Measurements from ENCODE around the gene GRIK4. TPM values are rescaled to one million over a fixed set of nuclear protein-coding genes. Genes with fewer than 3 reads are reported as not detected.

Gene GRIK4
- total and polyA plus RNA-seq, 9 of the 15 experiments (the other 6 are each of a cell fraction or from before 2014, with no cell fraction given) = not detected

- intact Hi-C loops (cut with micrococcal nuclease) (no loop called here), in situ Hi-C loops (cut with MboI) (no loop called here)
- H3K4me2 ChIP-seq (ENCODE audit: insufficient read depth, low read length) = no peak overlapping the region
- WGBS (ENCODE audit: insufficient coverage, low coverage, missing lambda C conversion rate) = 2% methylated on average over 7 of the region's 7 CpGs
- ATAC-seq (no peak), DNase-seq (ENCODE audit: extremely low read depth in 1 of 4, low spot score in 3 of 4) (no peak), FAIRE-seq (no peak)
- no peaks in the 10 kb centered on the region for H3K9me3 ChIP-seq (replicated peaks; ENCODE audit: control insufficient read depth, insufficient read depth, low read depth, low read length)
- no peaks in the 10 kb centered on the region for H3K4me1 ChIP-seq (replicated peaks in 1 of 2; ENCODE audit: control insufficient read depth in 2 of 2, insufficient read depth in 2 of 2, low read length in 2 of 2)
- H3K36me3 ChIP-seq (ENCODE audit: control insufficient read depth, insufficient read depth, low read length) = no peaks in the 10 kb centered on the region
- H3K79me2 ChIP-seq (ENCODE audit: control insufficient read depth, insufficient read depth, low read length) = no peaks in the 10 kb centered on the region
- no peaks in the 10 kb centered on the region; the same call in 1 of the 2 replicates for H4K20me1 ChIP-seq (replicated peaks; ENCODE audit: control insufficient read depth, insufficient read depth, low read length)
- H3K4me3 ChIP-seq = no peak overlapping the region
- no TSS peak for BruUV-seq (replicated peaks)
- no peak for TF ChIP-seq FOXK1 (CRISPR knock-in tag; IDR thresholded peaks at IDR 0.05; ENCODE audit: borderline replicate concordance)
- TF ChIP-seq FOXO4 (CRISPR knock-in tag; IDR thresholded peaks at IDR 0.05) = no peak
- TF ChIP-seq ZBTB9 (CRISPR knock-in tag; IDR thresholded peaks at IDR 0.05) = no peak
- no peak for TF ChIP-seq SNRNP70 (optimal IDR thresholded peaks at IDR 0.05; ENCODE audit: low read depth, low read length)
- no peak for TF ChIP-seq COPS2 (conservative IDR thresholded peaks at IDR 0.05)
- TF ChIP-seq SAFB2 (IDR thresholded peaks at IDR 0.05; ENCODE audit: borderline replicate concordance, low read depth, low read length, severe bottlenecking) = no peak
- TF ChIP-seq KHSRP (IDR thresholded peaks at IDR 0.05) = no peak
- no peak for TF ChIP-seq PHF21A (IDR thresholded peaks at IDR 0.05; ENCODE audit: borderline replicate concordance, low read depth)
- TF ChIP-seq TGIF2 (CRISPR knock-in tag; IDR thresholded peaks at IDR 0.05) = no peak
- TF ChIP-seq NR2C1 (IDR thresholded peaks at IDR 0.05) = no peak
- TF ChIP-seq NR2C1 (tag; IDR thresholded peaks at IDR 0.05) = no peak
- no peak for TF ChIP-seq KLF1 (tag; IDR thresholded peaks at IDR 0.05)
- no peak for TF ChIP-seq ERF (CRISPR knock-in tag; IDR thresholded peaks at IDR 0.05)
- no peak for TF ChIP-seq HDAC6 (IDR thresholded peaks at IDR 0.05; ENCODE audit: low read depth, low read length)
- TF ChIP-seq RNF2 (IDR thresholded peaks at IDR 0.05) = no peak
- POLR2A ChIA-PET = interaction anchor here (0.7 kb wide), 1 partner anchor 650 kb away, joined by 3 read pairs; no protein-coding TSS in a partner anchor
- H3K9ac ChIP-seq (ENCODE audit: insufficient read depth in 1 of 2, low read depth in 2 of 2, low read length in 2 of 2) = no peak overlapping the region
- peaks cover 5 to 41% of the 10 kb centered on the region in 2 experiments; a peak in 4 of 5 replicates for H3K27me3 ChIP-seq (ENCODE audit: control insufficient read depth in 2 of 2, insufficient read depth in 2 of 2, low read length in 2 of 2)
- H3K9me1 ChIP-seq (ENCODE audit: control insufficient read depth, insufficient read depth, low read length) = no peaks in the 10 kb centered on the region
- CTCF ChIA-PET (ENCODE audit: low intra/inter-chr PET ratio) = no interaction called here
- no peak overlapping the region for H3K27ac ChIP-seq (ENCODE audit: extremely low read depth, low read depth, low read length)
- H2AFZ ChIP-seq (ENCODE audit: low read depth, low read length) = no peak overlapping the region
Observed at GRCh38 chr11:120579611-120580031, 68.1 kb downstream of the GRIK4 start.

All from K562 (cell line).